Muscle of back (tissue), 11 donors: ENCODE measurements around the gene TRIM26. TPM values are rescaled to one million over a fixed set of nuclear protein-coding genes. Genes with fewer than 3 reads are reported as not detected.
"Not testable (repeated sequence)": the region's sequence is repeated elsewhere in the genome, so short reads cannot be mapped to it uniquely, and the experiment has no call there.

Source experiments
- DNase-seq, 3 donors: peaks; one replicate each; pipeline versions ENCODE4 v3.0.0 to v3.0.0-alpha.2; 2013
- polyA plus RNA-seq, 10 donors: library from polyadenylated mRNA; unstranded; fragments of 120-200 nt; gene quantifications; one replicate each; pipeline ENCODE4 v1.2.1, GENCODE V29; 2013; ENCODE audit not compliant: insufficient read length in 10 of 10

TRIM26 gene
- polyA plus RNA-seq, 10 donors = 12.7 to 18.9 (median 14.2) TPM

DNA sequence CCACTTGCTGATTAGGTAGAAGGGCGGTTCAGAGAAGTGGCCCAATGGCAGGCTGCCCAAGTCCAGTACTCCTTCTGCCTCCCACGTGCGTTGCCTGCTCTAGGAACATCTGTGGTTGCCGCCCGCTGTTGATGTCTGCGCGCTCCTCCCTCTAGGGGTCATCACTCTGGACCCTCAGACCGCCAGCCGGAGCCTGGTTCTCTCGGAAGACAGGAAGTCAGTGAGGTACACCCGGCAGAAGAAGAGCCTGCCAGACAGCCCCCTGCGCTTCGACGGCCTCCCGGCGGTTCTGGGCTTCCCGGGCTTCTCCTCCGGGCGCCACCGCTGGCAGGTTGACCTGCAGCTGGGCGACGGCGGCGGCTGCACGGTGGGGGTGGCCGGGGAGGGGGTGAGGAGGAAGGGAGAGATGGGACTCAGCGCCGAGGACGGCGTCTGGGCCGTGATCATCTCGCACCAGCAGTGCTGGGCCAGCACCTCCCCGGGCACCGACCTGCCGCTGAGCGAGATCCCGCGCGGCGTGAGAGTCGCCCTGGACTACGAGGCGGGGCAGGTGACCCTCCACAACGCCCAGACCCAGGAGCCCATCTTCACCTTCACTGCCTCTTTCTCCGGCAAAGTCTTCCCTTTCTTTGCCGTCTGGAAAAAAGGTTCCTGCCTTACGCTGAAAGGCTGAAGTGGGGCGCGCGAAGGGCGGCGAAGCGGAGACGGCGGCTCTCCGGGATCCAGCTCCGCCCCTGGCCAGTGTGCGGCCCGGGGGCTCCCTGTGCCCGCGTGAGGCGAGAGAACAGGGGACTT, 41.3 kb downstream of the TRIM26 start:
- peak in 1 of 3 donors; percentile 15 for DNase-seq

DNA sequence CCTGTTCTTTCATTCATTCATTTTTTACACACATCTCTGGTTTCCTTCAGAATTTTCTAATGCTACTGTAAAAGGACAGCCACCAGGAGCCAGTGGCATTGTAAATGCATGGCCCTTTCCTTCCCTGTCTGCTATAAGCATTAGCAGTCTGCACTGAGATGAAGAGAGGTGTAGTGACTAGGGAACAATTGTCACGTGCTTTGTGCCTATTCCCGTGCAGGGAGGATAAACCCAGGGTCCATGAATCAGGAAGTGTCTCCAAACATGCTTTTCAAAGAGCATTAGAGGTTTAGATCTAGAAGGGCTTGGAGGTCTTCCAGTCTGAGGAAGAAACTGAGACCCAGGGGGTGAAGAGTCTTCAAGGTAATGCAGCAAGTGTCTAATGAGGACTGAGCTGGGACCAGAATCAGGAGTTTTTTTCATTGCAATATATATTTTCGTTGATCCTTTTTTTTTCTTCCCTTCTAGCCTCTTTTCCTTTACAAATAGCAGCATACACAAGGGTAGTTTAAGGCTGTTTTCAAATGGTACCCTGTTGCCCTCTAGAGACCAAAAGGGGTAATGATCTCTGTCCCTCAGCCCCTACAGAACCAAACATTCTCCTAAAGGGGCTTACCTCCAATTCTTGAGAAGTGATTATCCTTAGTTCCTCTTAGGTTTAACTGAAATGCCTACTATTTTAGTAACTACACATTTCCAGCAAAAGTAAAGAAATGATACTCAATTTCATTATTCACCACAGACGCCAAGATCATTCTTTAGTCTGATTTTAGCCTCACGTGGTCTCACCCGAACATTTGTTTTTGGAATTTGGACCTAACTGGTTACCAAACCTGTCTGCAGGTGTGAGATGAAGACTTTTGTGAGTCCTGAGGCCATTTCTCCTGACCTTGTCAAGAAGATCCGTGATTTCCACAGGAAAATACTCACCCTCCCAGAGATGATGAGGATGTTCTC, 43.3 kb downstream of the TRIM26 start:
- DNase-seq = peak; percentile 9 to 41 (median 20)

DNA sequence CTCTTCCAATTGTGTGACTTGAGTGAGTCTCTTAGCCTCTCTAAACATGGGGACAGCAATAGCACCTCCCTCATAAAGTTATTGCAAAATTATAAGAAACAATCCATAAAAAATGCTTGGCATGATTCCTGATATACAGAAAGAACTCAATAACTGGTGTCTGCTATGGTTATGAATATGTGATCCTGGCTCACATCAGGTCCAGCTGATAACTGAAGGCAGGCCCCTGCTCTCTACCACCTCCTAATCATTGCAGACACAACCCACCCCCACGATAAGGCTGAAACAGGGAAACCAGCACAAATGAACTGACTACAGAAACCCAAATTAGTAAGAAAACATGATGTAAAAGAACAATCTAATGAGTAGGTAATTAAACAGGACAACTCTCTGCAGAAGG, 44.5 kb downstream of the TRIM26 start:
- DNase-seq = no peak

DNA sequence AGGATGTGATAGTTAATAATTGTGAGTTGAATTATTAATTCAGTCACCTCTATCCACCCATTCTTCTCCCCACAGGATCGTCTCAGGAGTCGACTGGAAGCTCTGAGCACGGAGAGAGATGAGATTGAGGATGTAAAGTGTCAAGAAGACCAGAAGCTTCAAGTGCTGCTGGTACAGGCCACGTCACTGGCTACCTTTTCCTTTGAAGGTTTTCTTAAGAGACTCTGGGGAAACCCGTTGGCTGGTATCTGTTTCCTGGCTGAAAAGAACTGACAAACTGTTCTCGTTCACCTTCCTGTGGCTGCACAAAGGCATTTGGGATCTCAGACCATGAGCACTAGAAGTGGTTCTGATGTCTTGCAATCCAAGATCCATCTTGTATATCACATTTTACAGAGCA, 46.1 kb downstream of the TRIM26 start:
- no peak for DNase-seq

DNA sequence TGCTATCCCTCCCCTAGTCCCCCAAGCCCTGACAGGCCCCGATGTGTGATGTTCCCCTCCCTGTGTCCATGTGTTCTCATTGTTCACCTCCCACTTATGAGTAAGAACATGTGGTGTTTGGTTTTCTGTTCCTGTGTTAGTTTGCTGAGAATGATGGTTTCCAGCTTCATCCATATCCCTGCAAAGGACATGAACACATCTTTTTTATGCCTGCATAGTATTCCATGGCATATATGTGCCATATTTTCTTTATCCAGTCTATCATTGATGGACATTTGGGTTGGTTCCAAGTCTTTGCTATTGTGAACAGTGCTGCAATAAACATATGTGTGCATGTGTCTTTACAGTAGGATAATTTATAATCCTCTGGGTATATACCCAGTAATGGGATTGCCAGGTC, 48.0 kb downstream of the TRIM26 start:
- DNase-seq = not testable (repeated sequence)

DNA sequence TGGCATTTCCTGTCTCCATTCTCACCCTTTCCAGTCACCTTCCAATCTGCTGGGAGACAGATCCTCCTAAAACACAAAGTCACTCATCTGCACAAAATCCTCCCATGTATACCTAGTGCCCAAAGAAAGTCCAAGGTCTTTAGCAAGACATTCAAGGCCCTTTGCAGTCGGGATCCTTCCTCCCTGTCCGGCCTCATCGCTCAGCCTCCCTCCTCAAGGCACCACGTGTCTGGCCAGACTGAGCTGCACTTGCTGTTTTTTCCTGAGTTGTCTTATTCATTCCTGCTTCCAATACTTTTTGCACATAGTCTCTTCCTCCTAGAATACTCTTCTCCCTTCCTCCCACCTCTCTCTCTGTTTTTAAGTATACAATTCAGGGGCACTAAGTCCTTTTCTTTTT, 48.5 kb downstream of the TRIM26 start:
- no peak for DNase-seq

DNA sequence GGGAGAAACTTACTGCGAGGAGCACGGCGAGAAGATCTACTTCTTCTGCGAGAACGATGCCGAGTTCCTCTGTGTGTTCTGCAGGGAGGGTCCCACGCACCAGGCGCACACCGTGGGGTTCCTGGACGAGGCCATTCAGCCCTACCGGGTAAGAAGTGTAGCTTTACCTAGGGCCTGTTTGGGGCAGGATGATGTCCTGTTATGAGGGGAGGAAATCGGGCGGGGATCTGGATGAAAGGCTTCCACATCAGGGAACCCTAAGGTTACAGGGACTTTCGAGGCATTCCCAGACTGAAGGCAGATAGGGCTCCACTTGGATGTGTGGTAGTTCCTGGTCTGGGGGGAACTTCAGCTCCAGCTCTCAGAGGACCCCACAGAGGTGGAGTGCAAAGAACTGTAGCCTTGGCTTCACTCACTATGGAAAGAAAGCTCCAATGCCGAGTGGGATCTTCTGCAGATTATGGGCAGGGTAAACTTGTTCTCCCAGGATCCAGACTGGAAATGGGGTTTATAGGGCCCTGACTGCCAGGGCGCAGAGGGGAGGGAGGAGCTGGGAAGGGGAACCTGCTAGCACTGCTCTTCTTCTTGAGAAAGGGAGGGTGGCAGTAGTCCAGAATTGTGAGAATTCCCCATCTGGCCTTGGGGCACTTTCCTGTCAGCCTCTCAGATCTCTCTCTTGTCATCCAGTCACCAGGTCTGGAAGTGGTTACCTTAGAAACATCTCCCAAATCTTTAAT, 49.1 kb downstream of the TRIM26 start:
- no peak for DNase-seq

DNA sequence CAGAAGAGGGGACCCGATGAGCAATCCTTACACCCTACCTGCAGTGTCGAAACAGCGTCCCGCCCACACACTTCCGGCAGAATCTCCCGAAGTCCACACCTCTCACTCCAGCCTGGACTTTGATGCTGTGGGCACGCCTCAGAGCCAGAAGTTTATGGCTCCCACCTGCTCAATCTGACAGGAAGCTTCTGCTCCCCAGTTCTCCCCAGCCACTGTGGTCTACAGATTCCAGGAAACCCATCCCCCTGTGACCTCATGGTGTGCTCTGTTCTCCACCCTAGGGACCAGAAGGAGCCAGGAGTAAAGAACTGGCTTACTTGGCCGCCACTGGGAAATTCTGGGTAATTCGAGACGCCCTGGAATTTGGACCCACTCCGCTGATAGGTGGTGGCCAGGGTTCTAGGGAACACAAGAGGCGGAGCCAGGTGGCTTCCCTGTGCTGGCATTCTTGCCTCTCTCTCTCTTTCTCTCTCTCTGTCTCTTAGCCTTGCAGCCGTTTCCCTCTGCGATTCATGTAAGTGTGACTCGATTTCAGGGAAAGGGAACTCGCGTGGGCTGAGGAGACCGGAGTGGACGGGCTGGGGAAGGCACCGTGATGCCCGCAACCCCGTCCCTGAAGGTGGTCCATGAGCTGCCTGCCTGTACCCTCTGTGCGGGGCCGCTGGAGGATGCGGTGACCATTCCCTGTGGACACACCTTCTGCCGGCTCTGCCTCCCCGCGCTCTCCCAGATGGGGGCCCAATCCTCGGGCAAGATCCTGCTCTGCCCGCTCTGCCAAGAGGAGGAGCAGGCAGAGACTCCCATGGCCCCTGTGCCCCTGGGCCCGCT, 49.9 kb downstream of the TRIM26 start, which contains the start of gene TRIM15:
TRIM15 (plus strand) TSS at position 457 of the 828 bp plus-strand sequence; CDS start at position 596, 139 bp downstream.
- no peak for DNase-seq

DNA sequence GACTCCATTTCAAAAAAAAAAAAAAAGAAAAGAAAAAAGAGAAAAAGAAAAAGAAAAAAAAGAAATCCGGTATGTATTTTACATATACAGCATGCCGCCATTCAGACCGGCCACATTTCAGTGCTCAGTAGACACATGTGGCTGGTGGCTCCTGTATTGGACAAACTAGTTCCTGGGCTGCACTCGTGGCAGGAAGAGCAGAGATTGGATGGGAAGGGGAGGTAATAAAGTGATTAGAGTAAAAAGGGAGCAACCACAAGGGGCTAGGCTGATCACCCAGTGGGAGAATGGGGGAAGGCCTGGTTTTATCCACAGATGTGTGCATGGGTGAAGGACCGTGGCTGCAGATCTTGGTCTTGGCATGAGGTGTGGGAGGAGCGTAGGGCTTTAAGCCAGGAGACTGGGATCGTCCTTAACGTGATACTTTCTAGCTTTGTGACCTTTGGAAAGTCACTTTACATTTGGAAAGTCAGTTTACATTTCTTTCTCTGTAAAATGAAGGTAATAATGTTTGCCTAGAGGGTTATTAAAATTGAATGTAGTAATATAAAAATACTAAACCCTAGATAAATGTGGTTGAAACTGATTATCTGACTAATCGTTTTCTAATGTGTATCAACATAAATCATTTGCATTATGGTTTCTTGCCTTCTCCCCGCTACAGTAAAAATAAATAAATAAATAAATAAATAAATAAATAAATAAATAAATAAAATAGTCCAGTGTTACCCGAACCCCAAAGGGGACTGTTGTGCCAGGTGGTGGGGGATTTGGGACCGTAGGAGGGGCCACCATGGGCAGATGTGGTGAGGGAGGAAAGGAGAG, 50.7 kb downstream of the TRIM26 start:
- DNase-seq = no peak

DNA sequence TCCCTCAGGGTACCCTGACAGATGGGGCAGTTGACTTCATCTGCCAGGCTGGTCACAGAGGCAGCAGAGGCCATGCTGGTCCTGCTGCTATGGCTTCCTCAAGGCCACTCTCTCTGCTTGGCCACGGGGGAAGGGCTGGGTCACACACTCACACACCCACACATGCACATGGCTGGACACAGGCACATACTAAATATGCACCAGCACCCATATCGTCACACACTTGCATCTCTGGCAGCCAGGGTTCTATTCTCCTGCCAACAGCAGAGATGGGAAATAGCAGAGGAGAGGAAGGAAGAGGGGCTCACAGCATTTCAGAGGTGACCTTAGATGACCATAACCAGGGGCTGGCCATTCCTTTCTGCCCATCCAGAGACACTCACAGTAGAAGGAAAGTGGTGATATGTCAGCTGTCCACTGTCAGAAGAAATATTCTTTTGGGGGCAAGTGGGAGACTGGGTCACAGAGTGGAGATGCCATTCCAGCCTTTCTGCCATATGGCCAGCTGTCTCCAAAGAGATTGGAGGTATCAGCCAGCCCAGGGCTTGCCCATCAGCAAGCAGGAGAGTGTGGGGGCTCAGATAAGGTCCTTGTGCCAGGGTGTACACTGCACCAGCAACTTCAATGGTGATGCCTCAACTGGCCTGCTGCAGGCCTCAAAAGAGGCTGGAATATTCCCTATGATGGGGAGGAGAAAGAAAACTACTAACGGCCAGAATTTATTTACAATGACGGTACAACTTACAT, 52.2 kb downstream of the TRIM26 start, which contains the start of gene TRIM10:
TRIM10 (minus strand) TSS at position 427 of the 747 bp plus-strand sequence; CDS start at position 74, 353 bp downstream.
- no peak for DNase-seq

DNA sequence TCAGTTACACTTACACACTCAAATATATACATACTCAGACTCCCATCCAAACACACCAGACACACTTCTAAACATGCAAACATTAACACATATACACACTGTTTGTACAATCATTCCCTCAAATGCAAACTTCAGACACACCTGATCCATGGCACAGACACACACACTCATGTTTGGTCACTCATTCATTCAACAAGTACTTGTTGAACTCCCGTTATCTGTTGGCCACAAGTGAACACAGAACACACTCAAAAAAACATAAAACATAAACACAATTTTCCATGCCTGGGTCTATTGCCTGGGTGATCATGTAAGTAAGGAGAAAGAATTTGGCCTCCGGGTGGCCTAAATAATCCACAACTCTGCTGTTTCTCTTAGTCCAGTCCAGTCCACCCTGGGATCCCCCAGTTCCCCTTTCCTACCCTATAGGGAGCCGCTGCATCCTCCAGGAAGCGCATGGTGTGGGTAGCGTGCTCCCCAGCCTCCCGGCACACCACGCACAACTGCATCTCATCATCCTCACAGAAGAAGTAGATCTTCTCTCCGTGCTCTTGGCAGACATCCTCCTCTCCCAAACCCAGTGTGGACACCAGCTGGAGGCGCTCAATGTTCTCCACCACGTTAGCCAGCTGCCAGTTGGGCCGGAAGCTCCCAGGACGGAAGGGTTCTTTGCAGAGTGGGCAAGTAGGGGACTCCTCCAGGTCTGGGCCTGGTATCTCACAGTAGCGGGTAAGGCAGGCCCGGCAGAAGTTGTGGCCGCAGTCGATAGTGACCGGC, 53.0 kb downstream of the TRIM26 start:
- no peak for DNase-seq

DNA sequence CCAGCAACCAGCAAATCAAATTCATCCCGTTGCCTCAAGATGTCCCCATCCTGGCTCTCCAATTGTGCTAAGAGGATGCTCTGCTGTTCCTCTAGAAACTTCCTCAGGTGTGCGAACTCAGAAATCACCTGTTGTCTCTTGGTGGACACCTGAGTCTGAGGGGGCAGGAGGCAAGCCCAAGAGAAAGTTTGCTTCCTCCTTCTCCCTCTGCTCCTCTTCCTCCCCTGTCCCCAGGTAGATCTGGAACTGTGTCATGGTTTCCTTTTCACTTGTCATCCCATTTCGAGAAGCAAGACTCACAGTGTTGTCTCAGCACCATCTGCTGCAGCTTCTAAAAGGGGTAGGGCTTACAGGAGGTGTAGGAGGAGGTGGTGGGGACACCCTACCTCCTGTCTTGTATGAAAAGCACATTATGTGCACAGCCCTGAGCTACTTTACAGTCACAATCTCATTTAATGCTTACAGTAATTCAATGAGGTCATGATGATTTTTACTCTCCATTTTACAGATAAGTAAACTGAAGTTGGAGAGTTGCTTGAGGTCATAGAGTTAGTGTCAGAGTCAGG, 54.6 kb downstream of the TRIM26 start:
- DNase-seq = no peak

DNA sequence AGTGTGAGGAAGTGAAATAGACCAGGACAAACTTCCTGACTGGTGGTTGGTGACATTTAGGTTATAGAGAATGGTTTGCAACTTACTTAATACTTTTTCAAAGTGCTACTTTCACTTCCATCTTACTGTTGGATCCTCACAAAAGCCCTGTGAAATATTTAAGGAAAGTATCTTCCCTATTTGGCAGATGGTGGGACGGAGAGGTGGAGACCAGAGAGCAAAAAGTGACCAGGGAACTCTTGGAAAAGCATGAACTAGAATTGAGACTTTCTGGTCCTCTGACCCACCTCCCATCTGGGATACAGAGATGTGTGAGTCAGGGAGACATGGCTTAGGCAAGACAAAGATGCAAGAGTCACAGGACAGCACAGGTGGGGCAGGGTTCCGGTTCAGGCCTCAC, 55.2 kb downstream of the TRIM26 start:
- no peak for DNase-seq

DNA sequence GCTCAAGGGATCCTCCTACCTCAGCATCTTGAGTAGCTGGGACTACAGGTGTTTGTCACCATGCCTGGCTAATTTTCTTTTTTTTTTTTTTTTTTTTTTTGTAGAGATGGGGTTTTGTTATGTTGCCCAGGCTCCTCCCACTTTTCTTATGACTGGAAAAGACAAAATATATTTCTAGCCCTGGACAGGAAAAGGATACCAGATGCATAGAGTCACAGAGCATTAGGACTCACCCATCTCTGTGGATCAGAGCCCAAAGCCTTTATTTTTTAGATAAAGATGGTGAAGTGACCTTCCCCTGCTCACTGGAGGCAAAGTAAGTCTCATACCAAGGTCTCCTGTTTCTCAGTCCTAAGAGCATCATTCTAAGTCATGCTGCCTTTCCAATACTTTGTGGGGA, 55.6 kb downstream of the TRIM26 start:
- no peak for DNase-seq

DNA sequence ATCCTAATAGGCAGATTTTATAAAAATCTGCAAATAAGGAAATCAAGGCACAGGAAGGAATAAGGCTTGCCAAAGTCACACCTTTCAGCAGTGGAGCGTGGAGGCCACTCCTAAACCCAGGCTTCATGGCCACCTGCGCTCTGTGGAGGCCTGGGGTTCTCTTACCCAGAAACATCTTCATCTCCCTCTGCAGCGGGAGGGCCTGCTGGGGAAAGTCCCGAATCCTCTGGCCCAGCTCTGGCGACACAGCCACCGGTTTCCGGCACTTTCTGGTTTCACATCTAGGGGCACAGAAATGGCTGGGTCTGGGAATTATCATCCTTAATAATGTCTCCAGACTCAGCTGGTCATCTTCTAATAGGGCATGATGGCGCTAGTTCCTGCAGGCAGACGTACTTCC, 56.4 kb downstream of the TRIM26 start:
- no peak for DNase-seq

DNA sequence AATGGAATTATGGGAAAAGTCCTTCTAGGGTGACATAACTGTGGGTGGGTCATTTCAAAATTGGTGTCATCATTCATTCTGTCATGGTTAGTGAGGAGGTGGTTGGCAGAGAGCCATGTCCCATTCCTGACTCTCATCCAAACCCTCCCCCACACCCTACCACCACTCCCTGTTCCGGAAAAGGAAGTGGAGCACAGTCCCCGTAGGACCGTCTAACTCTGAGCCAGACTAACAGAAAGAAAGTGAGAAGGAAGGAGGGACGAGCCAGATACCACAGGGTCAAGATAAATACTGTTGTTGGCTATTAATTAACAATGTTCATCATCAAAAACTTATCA, 57.0 kb downstream of the TRIM26 start:
- DNase-seq = peak in 2 of 3 donors; percentile 16 to 26

DNA sequence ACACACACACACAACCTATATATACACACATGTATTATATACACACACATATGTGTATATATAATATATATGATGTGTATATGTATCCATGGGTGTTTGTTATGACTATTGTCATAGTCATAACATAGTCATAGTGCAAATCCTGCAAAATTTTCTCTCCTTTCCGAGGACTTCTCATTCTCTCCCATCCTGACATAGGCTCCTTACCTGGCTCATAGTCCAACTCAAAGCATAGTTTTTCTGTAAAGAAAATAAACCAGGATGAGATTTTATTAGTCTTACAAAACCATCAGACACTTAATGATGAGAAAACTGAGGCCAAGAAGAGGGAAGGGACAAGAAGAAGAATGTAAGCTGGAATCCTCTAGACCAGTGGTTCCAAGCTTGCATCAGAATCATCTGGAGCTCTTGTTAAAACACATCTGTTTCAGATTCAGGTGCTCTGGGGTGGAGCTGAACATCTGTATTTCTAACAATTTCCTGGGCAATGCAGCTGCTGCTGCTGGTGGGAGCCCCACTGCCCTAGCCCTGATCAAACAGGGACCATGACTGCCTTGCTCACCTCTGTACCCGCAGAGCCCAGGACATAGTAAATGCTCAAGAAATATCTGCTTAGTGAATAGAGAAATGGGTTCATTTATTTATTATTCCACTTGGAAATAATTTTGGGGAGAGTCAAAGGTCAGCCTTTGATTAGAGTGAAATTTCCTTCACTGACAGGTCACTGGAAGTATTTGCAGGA, 57.5 kb downstream of the TRIM26 start:
- no peak for DNase-seq
